ENCODE results near the gene KIF13A. TPM values are rescaled to one million over a fixed set of nuclear protein-coding genes. Genes with fewer than 3 reads are reported as not detected.

Gene KIF13A
- total and polyA plus RNA-seq, 2 experiments from 2014 or later, result 8.4 to 28.2 TPM

DNA sequence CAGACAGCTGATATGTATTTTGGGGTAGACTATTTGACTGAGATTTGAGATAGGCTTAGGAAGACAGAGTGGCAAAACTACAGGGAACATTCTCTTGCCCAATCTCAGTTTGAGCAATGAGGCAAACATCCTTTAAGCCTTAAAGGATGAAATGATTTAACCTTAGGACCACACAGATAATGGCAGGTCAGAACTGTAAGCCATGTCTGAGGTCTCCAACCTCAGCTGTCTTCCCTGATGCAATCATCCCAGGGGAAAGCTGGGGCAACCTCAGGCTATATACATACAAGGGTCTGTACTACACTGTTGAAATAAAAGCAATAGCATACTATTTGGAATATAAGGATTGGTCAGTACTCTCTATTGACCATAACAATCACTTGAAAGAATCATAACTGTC, 196.9 kb downstream of the KIF13A start:
- no peak for ATAC-seq
- H3K36me3 Mint-ChIP-seq (ENCODE audit: low read depth), result peaks cover 49% of the 10 kb centered on the region

More for the DNA sequence above, 196.9 kb downstream of the KIF13A start:
- Histone ChIP-seq H3K4me2 (no peak overlapping the region), H3K27me3 (ENCODE audit: insufficient read depth) (no peaks in the 10 kb centered on the region), H3K9me2 (ENCODE audit: insufficient read depth) (no peaks in the 10 kb centered on the region), H3K27ac (ENCODE audit: low read depth) (no peak overlapping the region), H3F3A (replicated peaks; ENCODE audit: low read depth) (0 out of 2 replicates have a peak, but pooled peaks cover 4% of the 10 kb centered on the region), H3K4me3 (no peak overlapping the region), H3K36me3 (ENCODE audit: insufficient read depth) (peaks cover 11% of the 10 kb centered on the region), H3K4me1 (ENCODE audit: insufficient read depth) (peaks cover under 1% of the 10 kb centered on the region; the same call in 1 of the 2 replicates), H2AFZ (no peak overlapping the region), H4K20me1 (replicated peaks; ENCODE audit: insufficient read depth) (no peaks in the 10 kb centered on the region; the same call in 1 of the 2 replicates), H3K79me2 (replicated peaks; ENCODE audit: insufficient read depth) (no peaks in the 10 kb centered on the region)
- Mint-ChIP-seq H3K4me1 (no peaks in the 10 kb centered on the region), H3K9me3 (no peaks in the 10 kb centered on the region), H3K27me3 (ENCODE audit: insufficient read depth, low read depth, poor library complexity) (no peaks in the 10 kb centered on the region), H3K27ac (no peak overlapping the region), H3K4me3 (no peak overlapping the region)
- DNase-seq (ENCODE audit: low spot score), result no peak
- TF ChIP-seq ZNF331 (CRISPR knock-in tag; IDR thresholded peaks at IDR 0.05; ENCODE audit: low read depth) (no peak), NANOG (IDR thresholded peaks at IDR 0.05; ENCODE audit: borderline replicate concordance) (no peak), EZH2 (IDR thresholded peaks at IDR 0.05; ENCODE audit: low read depth, unreplicated experiment) (no peak), ETS1 (IDR thresholded peaks at IDR 0.05) (no peak), EZH2phosphoT487 (IDR thresholded peaks at IDR 0.05; ENCODE audit: unreplicated experiment) (no peak), ZNF114 (CRISPR knock-in tag; IDR thresholded peaks at IDR 0.05) (no peak), CREB1 (CRISPR knock-in tag; IDR thresholded peaks at IDR 0.05; ENCODE audit: low read depth) (no peak), STAT1 (IDR thresholded peaks at IDR 0.05; ENCODE audit: unreplicated experiment) (no peak), POLR2AphosphoS5 (IDR thresholded peaks at IDR 0.05; ENCODE audit: low read depth) (no peak), JUNB (IDR thresholded peaks at IDR 0.05; ENCODE audit: unreplicated experiment) (no peak)
- TF ChIP-seq, protein P1, sequence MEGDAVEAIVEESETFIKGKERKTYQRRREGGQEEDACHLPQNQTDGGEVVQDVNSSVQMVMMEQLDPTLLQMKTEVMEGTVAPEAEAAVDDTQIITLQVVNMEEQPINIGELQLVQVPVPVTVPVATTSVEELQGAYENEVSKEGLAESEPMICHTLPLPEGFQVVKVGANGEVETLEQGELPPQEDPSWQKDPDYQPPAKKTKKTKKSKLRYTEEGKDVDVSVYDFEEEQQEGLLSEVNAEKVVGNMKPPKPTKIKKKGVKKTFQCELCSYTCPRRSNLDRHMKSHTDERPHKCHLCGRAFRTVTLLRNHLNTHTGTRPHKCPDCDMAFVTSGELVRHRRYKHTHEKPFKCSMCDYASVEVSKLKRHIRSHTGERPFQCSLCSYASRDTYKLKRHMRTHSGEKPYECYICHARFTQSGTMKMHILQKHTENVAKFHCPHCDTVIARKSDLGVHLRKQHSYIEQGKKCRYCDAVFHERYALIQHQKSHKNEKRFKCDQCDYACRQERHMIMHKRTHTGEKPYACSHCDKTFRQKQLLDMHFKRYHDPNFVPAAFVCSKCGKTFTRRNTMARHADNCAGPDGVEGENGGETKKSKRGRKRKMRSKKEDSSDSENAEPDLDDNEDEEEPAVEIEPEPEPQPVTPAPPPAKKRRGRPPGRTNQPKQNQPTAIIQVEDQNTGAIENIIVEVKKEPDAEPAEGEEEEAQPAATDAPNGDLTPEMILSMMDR (conservative IDR thresholded peaks at IDR 0.05; ENCODE audit: low read depth in 2 of 2), result no peak
- TF ChIP-seq, protein P2, sequence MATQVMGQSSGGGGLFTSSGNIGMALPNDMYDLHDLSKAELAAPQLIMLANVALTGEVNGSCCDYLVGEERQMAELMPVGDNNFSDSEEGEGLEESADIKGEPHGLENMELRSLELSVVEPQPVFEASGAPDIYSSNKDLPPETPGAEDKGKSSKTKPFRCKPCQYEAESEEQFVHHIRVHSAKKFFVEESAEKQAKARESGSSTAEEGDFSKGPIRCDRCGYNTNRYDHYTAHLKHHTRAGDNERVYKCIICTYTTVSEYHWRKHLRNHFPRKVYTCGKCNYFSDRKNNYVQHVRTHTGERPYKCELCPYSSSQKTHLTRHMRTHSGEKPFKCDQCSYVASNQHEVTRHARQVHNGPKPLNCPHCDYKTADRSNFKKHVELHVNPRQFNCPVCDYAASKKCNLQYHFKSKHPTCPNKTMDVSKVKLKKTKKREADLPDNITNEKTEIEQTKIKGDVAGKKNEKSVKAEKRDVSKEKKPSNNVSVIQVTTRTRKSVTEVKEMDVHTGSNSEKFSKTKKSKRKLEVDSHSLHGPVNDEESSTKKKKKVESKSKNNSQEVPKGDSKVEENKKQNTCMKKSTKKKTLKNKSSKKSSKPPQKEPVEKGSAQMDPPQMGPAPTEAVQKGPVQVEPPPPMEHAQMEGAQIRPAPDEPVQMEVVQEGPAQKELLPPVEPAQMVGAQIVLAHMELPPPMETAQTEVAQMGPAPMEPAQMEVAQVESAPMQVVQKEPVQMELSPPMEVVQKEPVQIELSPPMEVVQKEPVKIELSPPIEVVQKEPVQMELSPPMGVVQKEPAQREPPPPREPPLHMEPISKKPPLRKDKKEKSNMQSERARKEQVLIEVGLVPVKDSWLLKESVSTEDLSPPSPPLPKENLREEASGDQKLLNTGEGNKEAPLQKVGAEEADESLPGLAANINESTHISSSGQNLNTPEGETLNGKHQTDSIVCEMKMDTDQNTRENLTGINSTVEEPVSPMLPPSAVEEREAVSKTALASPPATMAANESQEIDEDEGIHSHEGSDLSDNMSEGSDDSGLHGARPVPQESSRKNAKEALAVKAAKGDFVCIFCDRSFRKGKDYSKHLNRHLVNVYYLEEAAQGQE (IDR thresholded peaks at IDR 0.05; ENCODE audit: unreplicated experiment), result no peak
- TF ChIP-seq, protein P3, sequence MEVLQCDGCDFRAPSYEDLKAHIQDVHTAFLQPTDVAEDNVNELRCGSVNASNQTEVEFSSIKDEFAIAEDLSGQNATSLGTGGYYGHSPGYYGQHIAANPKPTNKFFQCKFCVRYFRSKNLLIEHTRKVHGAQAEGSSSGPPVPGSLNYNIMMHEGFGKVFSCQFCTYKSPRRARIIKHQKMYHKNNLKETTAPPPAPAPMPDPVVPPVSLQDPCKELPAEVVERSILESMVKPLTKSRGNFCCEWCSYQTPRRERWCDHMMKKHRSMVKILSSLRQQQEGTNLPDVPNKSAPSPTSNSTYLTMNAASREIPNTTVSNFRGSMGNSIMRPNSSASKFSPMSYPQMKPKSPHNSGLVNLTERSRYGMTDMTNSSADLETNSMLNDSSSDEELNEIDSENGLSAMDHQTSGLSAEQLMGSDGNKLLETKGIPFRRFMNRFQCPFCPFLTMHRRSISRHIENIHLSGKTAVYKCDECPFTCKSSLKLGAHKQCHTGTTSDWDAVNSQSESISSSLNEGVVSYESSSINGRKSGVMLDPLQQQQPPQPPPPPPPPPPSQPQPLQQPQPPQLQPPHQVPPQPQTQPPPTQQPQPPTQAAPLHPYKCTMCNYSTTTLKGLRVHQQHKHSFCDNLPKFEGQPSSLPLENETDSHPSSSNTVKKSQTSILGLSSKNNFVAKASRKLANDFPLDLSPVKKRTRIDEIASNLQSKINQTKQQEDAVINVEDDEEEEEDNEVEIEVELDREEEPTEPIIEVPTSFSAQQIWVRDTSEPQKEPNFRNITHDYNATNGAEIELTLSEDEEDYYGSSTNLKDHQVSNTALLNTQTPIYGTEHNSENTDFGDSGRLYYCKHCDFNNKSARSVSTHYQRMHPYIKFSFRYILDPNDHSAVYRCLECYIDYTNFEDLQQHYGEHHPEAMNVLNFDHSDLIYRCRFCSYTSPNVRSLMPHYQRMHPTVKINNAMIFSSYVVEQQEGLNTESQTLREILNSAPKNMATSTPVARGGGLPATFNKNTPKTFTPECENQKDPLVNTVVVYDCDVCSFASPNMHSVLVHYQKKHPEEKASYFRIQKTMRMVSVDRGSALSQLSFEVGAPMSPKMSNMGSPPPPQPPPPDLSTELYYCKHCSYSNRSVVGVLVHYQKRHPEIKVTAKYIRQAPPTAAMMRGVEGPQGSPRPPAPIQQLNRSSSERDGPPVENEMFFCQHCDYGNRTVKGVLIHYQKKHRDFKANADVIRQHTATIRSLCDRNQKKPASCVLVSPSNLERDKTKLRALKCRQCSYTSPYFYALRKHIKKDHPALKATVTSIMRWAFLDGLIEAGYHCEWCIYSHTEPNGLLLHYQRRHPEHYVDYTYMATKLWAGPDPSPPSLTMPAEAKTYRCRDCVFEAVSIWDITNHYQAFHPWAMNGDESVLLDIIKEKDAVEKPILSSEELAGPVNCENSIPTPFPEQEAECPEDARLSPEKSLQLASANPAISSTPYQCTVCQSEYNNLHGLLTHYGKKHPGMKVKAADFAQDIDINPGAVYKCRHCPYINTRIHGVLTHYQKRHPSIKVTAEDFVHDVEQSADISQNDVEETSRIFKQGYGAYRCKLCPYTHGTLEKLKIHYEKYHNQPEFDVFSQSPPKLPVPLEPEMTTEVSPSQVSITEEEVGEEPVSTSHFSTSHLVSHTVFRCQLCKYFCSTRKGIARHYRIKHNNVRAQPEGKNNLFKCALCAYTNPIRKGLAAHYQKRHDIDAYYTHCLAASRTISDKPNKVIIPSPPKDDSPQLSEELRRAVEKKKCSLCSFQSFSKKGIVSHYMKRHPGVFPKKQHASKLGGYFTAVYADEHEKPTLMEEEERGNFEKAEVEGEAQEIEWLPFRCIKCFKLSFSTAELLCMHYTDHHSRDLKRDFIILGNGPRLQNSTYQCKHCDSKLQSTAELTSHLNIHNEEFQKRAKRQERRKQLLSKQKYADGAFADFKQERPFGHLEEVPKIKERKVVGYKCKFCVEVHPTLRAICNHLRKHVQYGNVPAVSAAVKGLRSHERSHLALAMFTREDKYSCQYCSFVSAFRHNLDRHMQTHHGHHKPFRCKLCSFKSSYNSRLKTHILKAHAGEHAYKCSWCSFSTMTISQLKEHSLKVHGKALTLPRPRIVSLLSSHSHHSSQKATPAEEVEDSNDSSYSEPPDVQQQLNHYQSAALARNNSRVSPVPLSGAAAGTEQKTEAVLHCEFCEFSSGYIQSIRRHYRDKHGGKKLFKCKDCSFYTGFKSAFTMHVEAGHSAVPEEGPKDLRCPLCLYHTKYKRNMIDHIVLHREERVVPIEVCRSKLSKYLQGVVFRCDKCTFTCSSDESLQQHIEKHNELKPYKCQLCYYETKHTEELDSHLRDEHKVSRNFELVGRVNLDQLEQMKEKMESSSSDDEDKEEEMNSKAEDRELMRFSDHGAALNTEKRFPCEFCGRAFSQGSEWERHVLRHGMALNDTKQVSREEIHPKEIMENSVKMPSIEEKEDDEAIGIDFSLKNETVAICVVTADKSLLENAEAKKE (CRISPR knock-in tag; IDR thresholded peaks at IDR 0.05), result no peak

Measured in GM23338 (cell line).